ENCODE measurements around the gene ANKRD9.
A peak's percentile ranks its signal among the peaks of the same experiment; 100 is the strongest.
"Not testable (repeated sequence)": the region's sequence is repeated elsewhere in the genome, so short reads cannot be mapped to it uniquely, and the experiment has no call there.

The ANKRD9 gene

DNA sequence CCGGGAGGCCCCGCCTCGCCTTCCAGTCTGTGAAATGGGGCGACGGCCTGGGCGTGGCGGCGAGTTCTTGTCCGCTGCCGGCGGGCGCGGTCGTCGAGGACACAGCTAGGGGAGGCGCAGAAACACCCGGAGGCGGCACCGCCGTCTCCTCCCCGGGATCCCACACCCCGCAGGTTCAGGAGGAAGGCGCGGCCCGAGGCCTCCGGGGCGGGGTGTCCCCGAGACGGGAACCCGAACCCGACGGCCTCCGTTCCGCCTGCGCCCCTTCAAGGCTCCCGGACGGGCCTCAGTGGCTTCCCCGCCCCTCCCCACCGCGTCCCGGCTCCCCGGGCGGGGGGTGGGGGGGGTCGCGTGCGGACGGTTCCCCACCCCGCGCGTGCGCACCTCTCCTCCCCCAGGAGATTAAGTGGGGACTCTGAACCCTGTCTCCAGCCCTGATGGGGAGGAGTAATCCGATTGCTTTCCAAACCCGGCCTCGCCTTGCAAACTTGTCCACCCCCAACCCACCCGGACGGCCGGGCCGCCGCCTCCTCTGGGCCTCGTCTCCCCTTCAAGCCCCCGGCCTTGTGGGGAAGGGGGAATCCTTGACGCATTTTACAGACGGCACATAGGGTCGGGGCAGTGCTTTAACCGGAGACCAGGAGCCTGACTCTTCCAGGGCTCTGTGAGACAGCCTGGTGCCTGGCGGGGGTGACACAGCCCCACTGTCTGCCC is 35.3 kb upstream of the ANKRD9 start:
- Histone ChIP-seq H3K23ac (ENCODE audit: low read length) (no peak overlapping the region), H4K8ac (ENCODE audit: low read depth, low read length) (peak overlapping the region; percentile 90), H3K4me2 (ENCODE audit: low read length) (peak overlapping the region; percentile 38), H3K9ac (ENCODE audit: low read length) (peak overlapping the region; percentile 59), H3K27ac (ENCODE audit: low read depth, low read length) (peak overlapping the region; percentile 23), H3K56ac (ENCODE audit: low read length) (peak overlapping the region; percentile 89), H3K27me3 (ENCODE audit: insufficient read depth, low read length, poor library complexity) (no peaks in the 10 kb centered on the region), H2BK5ac (ENCODE audit: low read length) (no peak overlapping the region), H3K4me1 (ENCODE audit: control insufficient read depth, low read depth, low read length) (peaks cover 2% of the 10 kb centered on the region), H3K79me1 (ENCODE audit: low read length) (no peaks in the 10 kb centered on the region), H3K4me3 (ENCODE audit: low read length) (no peak overlapping the region), H3K4ac (ENCODE audit: low read depth, low read length) (peak overlapping the region; percentile 49), H4K5ac (ENCODE audit: low read length) (no peak overlapping the region), H3K18ac (ENCODE audit: low read length) (peak overlapping the region; percentile 69), H2BK120ac (ENCODE audit: low read depth, low read length) (no peak overlapping the region), H2AK5ac (ENCODE audit: low read length) (no peak overlapping the region), H3K36me3 (ENCODE audit: control insufficient read depth, insufficient read depth, low read length) (no peaks in the 10 kb centered on the region), H3K79me2 (ENCODE audit: control insufficient read depth, insufficient read depth, low read length) (no peaks in the 10 kb centered on the region), H2BK15ac (replicated peaks; ENCODE audit: low read depth) (no peak overlapping the region)
- no peak for DNase-seq
- no CpG with 5 or more reads among the region's 66 CpGs for WGBS (ENCODE audit: extremely low coverage, insufficient coverage, low lambda C conversion rate)

DNA sequence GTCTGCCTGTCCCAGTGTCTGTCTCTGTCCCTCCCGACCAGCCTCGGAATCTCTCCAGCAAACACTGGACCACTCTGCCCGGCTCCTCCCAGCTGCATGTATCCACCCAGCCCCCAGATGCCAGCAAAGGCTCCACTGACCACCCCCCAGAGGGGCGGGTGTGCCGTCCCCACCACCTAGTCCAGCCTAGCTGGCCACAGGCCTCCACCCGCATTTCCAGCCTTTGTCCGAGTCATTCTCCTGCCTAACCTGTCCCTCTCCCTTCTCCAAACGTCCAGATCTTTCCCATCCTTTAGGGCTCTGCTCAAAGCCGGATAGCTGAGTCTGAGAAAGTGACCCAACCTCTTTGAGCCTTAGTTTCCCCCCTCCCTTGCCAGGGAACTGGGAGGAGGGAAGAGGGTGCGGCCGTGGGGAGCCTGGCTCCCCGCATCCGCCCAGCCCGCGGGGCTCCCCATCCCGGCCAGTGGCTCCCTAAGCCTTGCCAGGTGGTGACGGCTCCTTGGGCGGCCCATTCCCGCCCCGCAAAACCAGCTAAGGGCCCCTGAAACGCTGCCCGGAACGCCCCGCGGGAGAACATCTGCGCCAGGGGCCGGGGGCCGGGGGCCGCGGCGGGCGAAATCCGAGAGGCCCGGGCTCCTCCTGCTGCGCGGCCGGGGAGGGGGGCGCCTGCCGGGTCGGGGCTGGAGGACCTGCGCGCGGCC is 34.6 kb upstream of the ANKRD9 start:
- Histone ChIP-seq H3K36me3 (ENCODE audit: control insufficient read depth, insufficient read depth, low read length) (no peaks in the 10 kb centered on the region), H3K27ac (ENCODE audit: low read depth, low read length) (no peak overlapping the region), H3K4me1 (ENCODE audit: control insufficient read depth, low read depth, low read length) (peaks cover 2% of the 10 kb centered on the region), H3K79me1 (ENCODE audit: low read length) (no peaks in the 10 kb centered on the region), H3K23ac (ENCODE audit: low read length) (no peak overlapping the region), H4K5ac (ENCODE audit: low read length) (no peak overlapping the region), H3K4me3 (ENCODE audit: low read length) (no peak overlapping the region), H2BK5ac (ENCODE audit: low read length) (no peak overlapping the region), H4K8ac (ENCODE audit: low read depth, low read length) (peak overlapping the region; percentile 90), H3K18ac (ENCODE audit: low read length) (peak overlapping the region; percentile 34), H2AK5ac (ENCODE audit: low read length) (no peak overlapping the region), H3K56ac (ENCODE audit: low read length) (peak overlapping the region; percentile 79), H2BK15ac (replicated peaks; ENCODE audit: low read depth) (peak overlapping the region; percentile 41), H3K79me2 (ENCODE audit: control insufficient read depth, insufficient read depth, low read length) (no peaks in the 10 kb centered on the region), H3K4me2 (ENCODE audit: low read length) (no peak overlapping the region), H3K27me3 (ENCODE audit: insufficient read depth, low read length, poor library complexity) (no peaks in the 10 kb centered on the region), H3K4ac (ENCODE audit: low read depth, low read length) (no peak overlapping the region), H2BK120ac (ENCODE audit: low read depth, low read length) (no peak overlapping the region), H3K9ac (ENCODE audit: low read length) (peak overlapping the region; percentile 38)
- DNase-seq: peak; percentile 48
- no CpG with 5 or more reads among the region's 43 CpGs for WGBS (ENCODE audit: extremely low coverage, insufficient coverage, low lambda C conversion rate)

DNA sequence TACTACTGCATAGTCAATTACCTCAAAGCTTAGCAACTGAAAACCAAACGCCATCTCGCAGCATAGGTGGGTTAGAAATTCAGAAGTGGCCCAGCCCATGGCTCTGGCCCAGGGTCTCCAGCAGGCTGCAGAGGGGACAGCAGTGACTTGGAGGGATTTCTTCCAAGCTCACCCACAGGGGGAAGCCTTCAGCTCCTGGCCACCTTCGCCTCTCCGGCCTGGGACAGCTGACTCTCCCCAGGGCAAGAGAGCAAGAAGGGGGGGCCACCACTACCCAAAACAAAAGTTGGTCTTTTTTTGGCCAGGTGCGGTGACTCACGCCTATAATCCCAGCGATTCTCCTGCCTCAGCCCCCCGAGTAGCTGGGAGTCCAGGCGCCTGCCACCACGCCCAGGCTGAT is 32.2 kb upstream of the ANKRD9 start:
- Histone ChIP-seq H3K9ac (ENCODE audit: low read length) (no peak overlapping the region), H3K36me3 (ENCODE audit: control insufficient read depth, insufficient read depth, low read length) (no peaks in the 10 kb centered on the region), H3K79me2 (ENCODE audit: control insufficient read depth, insufficient read depth, low read length) (no peaks in the 10 kb centered on the region), H3K4me2 (ENCODE audit: low read length) (no peak overlapping the region), H2BK5ac (ENCODE audit: low read length) (no peak overlapping the region), H3K27me3 (ENCODE audit: insufficient read depth, low read length, poor library complexity) (no peaks in the 10 kb centered on the region), H4K5ac (ENCODE audit: low read length) (no peak overlapping the region), H3K23ac (ENCODE audit: low read length) (no peak overlapping the region), H2AK5ac (ENCODE audit: low read length) (no peak overlapping the region), H3K79me1 (ENCODE audit: low read length) (no peaks in the 10 kb centered on the region), H3K4ac (ENCODE audit: low read depth, low read length) (no peak overlapping the region), H3K4me3 (ENCODE audit: low read length) (no peak overlapping the region), H2BK120ac (ENCODE audit: low read depth, low read length) (no peak overlapping the region), H3K56ac (ENCODE audit: low read length) (no peak overlapping the region), H3K18ac (ENCODE audit: low read length) (no peak overlapping the region), H4K8ac (ENCODE audit: low read depth, low read length) (no peak overlapping the region), H3K4me1 (ENCODE audit: control insufficient read depth, low read depth, low read length) (peaks cover 2% of the 10 kb centered on the region), H3K27ac (ENCODE audit: low read depth, low read length) (no peak overlapping the region), H2BK15ac (replicated peaks; ENCODE audit: low read depth) (no peak overlapping the region)
- DNase-seq: peak; percentile 65
- WGBS (ENCODE audit: extremely low coverage, insufficient coverage, low lambda C conversion rate): no CpG with 5 or more reads among the region's 10 CpGs

DNA sequence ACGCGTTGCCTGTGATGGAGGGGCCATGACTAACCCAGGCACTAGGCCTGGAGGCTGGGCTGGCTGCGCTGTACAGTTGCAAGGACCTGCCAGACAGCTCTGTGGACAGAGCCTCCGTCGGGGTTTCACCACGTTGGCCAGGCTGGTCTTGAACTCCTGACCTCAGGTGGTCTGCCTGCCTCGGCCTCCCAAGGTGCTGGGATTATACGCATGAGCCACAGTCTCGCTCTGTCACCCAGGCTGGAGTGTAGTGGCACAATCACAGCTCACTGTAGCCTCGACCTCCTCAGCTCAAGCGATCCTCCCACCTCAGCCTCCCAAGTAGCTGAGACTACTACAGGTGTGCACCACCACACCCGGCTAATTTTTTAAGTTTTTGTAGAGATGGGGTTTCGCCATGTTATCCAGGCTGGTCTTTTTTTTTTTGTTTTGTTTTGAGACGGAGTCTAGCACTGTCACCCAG is 31.5 kb upstream of the ANKRD9 start:
- WGBS (ENCODE audit: extremely low coverage, insufficient coverage, low lambda C conversion rate): no CpG with 5 or more reads among the region's 14 CpGs
- H3K4me2 ChIP-seq (ENCODE audit: low read length); H3K36me3 ChIP-seq (ENCODE audit: control insufficient read depth, insufficient read depth, low read length); H4K8ac ChIP-seq (ENCODE audit: low read depth, low read length); H3K23ac ChIP-seq (ENCODE audit: low read length); H3K18ac ChIP-seq (ENCODE audit: low read length); H3K27me3 ChIP-seq (ENCODE audit: insufficient read depth, low read length, poor library complexity); H4K5ac ChIP-seq (ENCODE audit: low read length); H3K79me2 ChIP-seq (ENCODE audit: control insufficient read depth, insufficient read depth, low read length); H2AK5ac ChIP-seq (ENCODE audit: low read length); DNase-seq; H3K4me1 ChIP-seq (ENCODE audit: control insufficient read depth, low read depth, low read length); H2BK15ac ChIP-seq (replicated peaks; ENCODE audit: low read depth); H2BK120ac ChIP-seq (ENCODE audit: low read depth, low read length); H3K56ac ChIP-seq (ENCODE audit: low read length); H3K27ac ChIP-seq (ENCODE audit: low read depth, low read length); H3K4ac ChIP-seq (ENCODE audit: low read depth, low read length); H3K79me1 ChIP-seq (ENCODE audit: low read length); H3K9ac ChIP-seq (ENCODE audit: low read length); H3K4me3 ChIP-seq (ENCODE audit: low read length); H2BK5ac ChIP-seq (ENCODE audit: low read length): not testable (repeated sequence)

DNA sequence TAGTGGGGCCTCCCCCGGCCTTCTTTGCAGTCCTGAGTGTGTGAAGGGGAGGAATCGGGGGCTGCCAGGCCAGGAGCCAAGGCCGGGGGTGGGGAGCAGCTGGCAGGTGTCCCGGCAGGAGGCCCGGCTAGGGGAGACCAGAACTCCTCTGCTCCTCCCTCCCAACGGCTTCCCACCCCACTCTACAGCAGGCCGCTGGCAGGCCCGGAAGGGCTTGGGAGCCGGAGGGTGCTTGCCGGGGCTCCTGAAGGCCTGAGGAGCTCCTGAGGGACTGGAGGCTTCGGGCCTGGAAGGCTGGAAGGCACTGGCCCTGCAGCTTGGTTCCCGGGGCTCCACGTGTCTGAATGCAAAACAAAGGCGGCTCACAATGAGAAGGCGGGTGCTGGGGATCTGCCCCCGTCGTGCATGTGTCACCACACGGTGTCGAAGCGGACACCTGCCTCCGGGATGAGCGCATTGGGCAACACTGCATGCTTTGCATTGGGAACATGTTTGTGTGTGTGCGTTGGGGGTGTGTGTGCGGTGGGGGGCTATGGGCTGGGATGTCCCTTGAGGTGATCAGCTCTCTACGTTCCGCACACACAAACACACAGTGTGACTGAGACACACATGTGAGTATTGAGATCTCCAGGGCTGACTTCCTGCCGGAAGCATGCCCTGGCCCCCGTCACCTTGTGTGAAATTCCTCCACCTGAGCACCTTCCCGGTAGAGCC is 30.9 kb upstream of the ANKRD9 start:
- WGBS (ENCODE audit: extremely low coverage, insufficient coverage, low lambda C conversion rate): no CpG with 5 or more reads among the region's 29 CpGs
- peak; percentile 59 for DNase-seq
- no peak overlapping the region for H3K4me2 ChIP-seq (ENCODE audit: low read length)
- H4K5ac ChIP-seq (ENCODE audit: low read length): no peak overlapping the region
- H2BK15ac ChIP-seq (replicated peaks; ENCODE audit: low read depth): no peak overlapping the region
- H3K4me1 ChIP-seq (ENCODE audit: control insufficient read depth, low read depth, low read length): no peaks in the 10 kb centered on the region
- H3K23ac ChIP-seq (ENCODE audit: low read length): no peak overlapping the region
- H3K36me3 ChIP-seq (ENCODE audit: control insufficient read depth, insufficient read depth, low read length): no peaks in the 10 kb centered on the region
- H3K79me2 ChIP-seq (ENCODE audit: control insufficient read depth, insufficient read depth, low read length): no peaks in the 10 kb centered on the region
- H3K9ac ChIP-seq (ENCODE audit: low read length): no peak overlapping the region
- no peak overlapping the region for H2BK5ac ChIP-seq (ENCODE audit: low read length)
- no peak overlapping the region for H2BK120ac ChIP-seq (ENCODE audit: low read depth, low read length)
- H3K27me3 ChIP-seq (ENCODE audit: insufficient read depth, low read length, poor library complexity): no peaks in the 10 kb centered on the region
- H3K79me1 ChIP-seq (ENCODE audit: low read length): no peaks in the 10 kb centered on the region
- H3K4ac ChIP-seq (ENCODE audit: low read depth, low read length): no peak overlapping the region
- H3K27ac ChIP-seq (ENCODE audit: low read depth, low read length): no peak overlapping the region
- H2AK5ac ChIP-seq (ENCODE audit: low read length): no peak overlapping the region
- H3K56ac ChIP-seq (ENCODE audit: low read length): peak overlapping the region; percentile 8
- H3K4me3 ChIP-seq (ENCODE audit: low read length): no peak overlapping the region
- no peak overlapping the region for H4K8ac ChIP-seq (ENCODE audit: low read depth, low read length)
- no peak overlapping the region for H3K18ac ChIP-seq (ENCODE audit: low read length)

Measured in mesendoderm (in vitro differentiated cells).